Daoy (cell line): ENCODE measurements around the gene TEX12. TPM values are rescaled to one million over a fixed set of nuclear protein-coding genes. Genes with fewer than 3 reads are reported as not detected.

Experiments used
- DNase-seq: peaks from one replicate; pipeline ENCODE4 v3.0.0-alpha.2; 2015; ENCODE audit warnings: low read depth
- total RNA-seq: library from RNA; depleted of rRNA; stranded (reverse); fragments of >200 nt; shearing (Covaris generic); gene quantifications from 2 replicates; pipeline ENCODE4 v1.2.3, GENCODE V29; 2014; rRNA removed

The TEX12 gene
- total RNA-seq, 1 experiment from 2014 or later: not detected

DNA sequence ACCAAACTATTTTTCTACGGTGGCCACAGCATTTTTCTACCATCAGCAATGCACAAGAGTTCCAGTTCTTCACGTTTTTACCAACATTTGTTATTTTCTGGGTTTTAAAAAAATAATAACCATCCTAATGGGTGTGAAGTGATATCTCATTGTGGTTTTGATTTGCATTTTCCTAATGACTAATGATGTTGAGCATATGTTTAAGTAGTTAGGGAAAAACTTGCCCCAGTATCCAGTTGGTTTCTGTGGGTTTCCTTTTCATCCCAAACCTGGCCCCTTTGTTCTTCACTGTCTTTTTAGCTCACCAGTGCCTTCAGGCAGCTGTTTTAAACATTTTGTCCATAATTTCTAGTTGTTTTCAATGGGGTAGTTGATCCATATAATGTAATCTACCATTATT, 44.4 kb downstream of the TEX12 start:
- no peak for DNase-seq

DNA sequence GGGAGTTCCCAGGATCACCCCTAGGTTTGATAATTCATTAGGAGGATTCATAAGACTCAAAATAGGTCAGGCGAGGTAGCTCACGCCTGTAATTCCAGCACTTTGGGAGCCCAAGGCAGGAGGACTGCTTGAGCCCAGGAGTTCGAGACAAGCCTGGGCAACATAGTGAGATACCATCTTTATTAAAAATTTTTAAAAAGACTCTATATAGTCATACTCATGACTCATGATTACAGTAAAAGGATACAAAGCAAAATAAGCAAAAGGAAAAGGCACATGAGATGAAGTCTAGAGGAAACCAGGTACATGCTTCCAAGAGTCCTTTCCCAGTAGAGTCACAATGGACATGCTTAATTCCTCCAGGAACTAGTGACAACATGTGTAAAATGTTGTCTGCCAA, 45.1 kb downstream of the TEX12 start:
- no peak for DNase-seq

GRCh38 chr11:112212710-112213109, 45.5 kb downstream of the TEX12 start:
- DNase-seq: no peak

GRCh38 chr11:112213753-112214152, 46.6 kb downstream of the TEX12 start:
- no peak for DNase-seq

DNA sequence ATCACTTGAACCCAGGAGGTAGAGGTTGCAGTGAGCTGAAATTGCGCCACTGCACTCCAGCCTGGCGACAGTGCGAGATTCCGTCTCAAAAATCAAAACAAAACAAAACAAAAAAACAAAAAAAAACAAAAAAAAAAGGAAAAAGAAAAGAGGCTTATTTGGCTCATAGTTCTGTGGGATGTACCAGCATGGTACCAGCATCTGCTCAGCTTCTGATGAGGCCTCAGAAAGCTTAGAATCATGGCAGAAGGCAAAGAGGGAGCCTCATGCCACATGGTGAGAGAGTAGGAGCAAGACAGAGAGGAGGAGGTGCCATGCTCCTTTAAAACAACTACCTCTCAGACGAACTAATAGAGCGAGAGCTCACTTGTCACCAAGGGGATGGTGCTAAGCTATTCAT, 48.4 kb downstream of the TEX12 start:
- no peak for DNase-seq

GRCh38 chr11:112216561-112217105, 49.5 kb downstream of the TEX12 start:
- DNase-seq: no peak

DNA sequence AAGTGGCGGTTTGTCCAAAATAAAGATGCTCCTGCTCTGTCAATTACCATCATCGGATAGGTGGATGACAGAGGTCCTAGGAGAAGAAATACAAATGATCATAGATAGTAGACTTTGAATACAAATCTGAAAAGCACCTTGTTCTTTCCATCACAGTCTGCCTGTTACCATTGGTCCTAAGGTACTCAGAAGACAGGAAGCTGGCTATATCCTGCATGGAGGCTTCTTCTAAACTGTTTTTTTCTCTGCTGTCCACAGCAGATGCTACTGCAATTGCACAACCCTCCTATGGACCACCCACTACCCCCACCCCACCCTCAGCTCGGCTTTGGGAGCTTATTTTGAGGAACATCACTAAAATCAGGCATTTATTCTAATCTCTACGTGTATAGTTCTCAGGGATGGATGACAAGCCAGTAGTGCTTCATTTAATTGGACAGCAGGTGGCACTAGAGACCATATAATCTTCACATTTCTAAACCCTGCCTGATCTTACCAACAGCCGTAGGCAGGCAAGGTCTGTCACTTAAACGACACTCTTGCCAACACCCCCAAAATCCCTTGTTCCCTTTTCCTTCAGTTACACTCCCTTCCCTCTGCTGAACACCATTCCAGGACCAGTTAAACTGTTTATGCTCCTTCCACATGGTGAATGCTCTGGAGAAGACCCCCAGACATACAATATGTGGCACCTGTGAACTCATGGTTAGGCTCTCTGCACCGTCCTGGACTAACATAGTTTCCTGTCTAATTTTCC, 52.5 kb downstream of the TEX12 start:
- peak; percentile 64 for DNase-seq

- DNase-seq: no peak
Observed at GRCh38 chr11:112221274-112221835, 54.2 kb downstream of the TEX12 start.

Other genes starting within 250 kb of the TEX12 start
- gene C11orf52, start 248.5 kb upstream of the TEX12 start, total RNA-seq: not detected in 2 replicates
- 7.1 and 9.0 TPM in 2 replicates for gene DIXDC1, start 230.0 kb upstream of the TEX12 start, total RNA-seq
- 49.0 and 49.9 TPM in 2 replicates for gene DLAT, start 142.0 kb upstream of the TEX12 start, total RNA-seq
- gene PIH1D2, start 93.4 kb upstream of the TEX12 start, total RNA-seq: 1.1 and 8.7 TPM in 2 replicates
- gene NKAPD1, start 93.1 kb upstream of the TEX12 start, total RNA-seq: 26.3 and 26.7 TPM in 2 replicates
- gene TIMM8B, start 80.6 kb upstream of the TEX12 start, total RNA-seq: 74.7 and 118 TPM in 2 replicates
- 133 and 145 TPM in 2 replicates for gene SDHD, start 80.5 kb upstream of the TEX12 start, total RNA-seq
- gene IL18, start 3.3 kb upstream of the TEX12 start, total RNA-seq: not detected in 2 replicates
- 0.11 TPM in 1 of 2 replicates, not detected in the other for gene BCO2, start 8.1 kb downstream of the TEX12 start, total RNA-seq
- 71.1 and 73.6 TPM in 2 replicates for gene PTS, start 59.1 kb downstream of the TEX12 start, total RNA-seq
- gene PLET1, start 93.5 kb downstream of the TEX12 start, total RNA-seq: not detected in 2 replicates